Parathyroid adenoma (tissue), 2 donors: ENCODE data around the gene PTX4.

Source experiments
- H2AFZ ChIP-seq: fragments of 300-600 bp; sonication (generic); one replicate; pipeline ENCODE4 v1.7.0; 2017; ENCODE audit warnings: antibody characterized with exemption, mild to moderate bottlenecking
- H3K27ac ChIP-seq: fragments of 300-600 bp; sonication (generic); one replicate; pipeline ENCODE4 v1.7.0; 2017
- H3K27me3 ChIP-seq: fragments of 300-600 bp; sonication (generic); one replicate; pipeline ENCODE4 v1.7.0; 2017; ENCODE audit warnings: low read length; ENCODE audit not compliant: control insufficient read depth, insufficient read depth
- H3K36me3 ChIP-seq: fragments of 300-600 bp; sonication (generic); one replicate; pipeline ENCODE4 v1.7.0; 2017; ENCODE audit warnings: low read length; ENCODE audit not compliant: control insufficient read depth, insufficient read depth
- H3K4me1 ChIP-seq: fragments of 300-600 bp; sonication (generic); one replicate; pipeline ENCODE4 v1.7.0; 2017; ENCODE audit warnings: control low read depth
- H3K4me2 ChIP-seq: fragments of 300-600 bp; sonication (generic); one replicate; pipeline ENCODE4 v1.7.0; 2017; ENCODE audit warnings: low read length
- H3K4me3 ChIP-seq: fragments of 300-600 bp; sonication (generic); one replicate; pipeline ENCODE4 v1.7.0; 2017; ENCODE audit warnings: low read depth, low read length
- H3K79me2 ChIP-seq: fragments of 300-600 bp; sonication (generic); one replicate; pipeline ENCODE4 v1.7.0; 2017; ENCODE audit warnings: control low read depth
- H3K9ac ChIP-seq: fragments of 300-600 bp; sonication (generic); one replicate; pipeline ENCODE4 v1.7.0; 2017; ENCODE audit warnings: mild to moderate bottlenecking
- H3K9me3 ChIP-seq: fragments of 300-600 bp; sonication (generic); one replicate; pipeline ENCODE4 v1.7.0; 2017; ENCODE audit warnings: low read length; ENCODE audit not compliant: control insufficient read depth
- CTCF ChIP-seq: fragments of 300-600 bp; sonication (generic); IDR thresholded peaks from one replicate; pipeline ENCODE4 v1.7.0; 2017; ENCODE audit warnings: antibody characterized with exemption, mild to moderate bottlenecking
- donor health status: primary hyperparathyroidism.

PTX4 gene

GRCh38 chr16:1509307-1510221 lies 20.8 kb upstream of the PTX4 start:
- no peak for TF ChIP-seq CTCF
- H3K4me2 ChIP-seq, result no peak overlapping the region
- H3K36me3 ChIP-seq, result no peaks in the 10 kb centered on the region
- H2AFZ ChIP-seq, result no peak overlapping the region
- H3K4me1 ChIP-seq, result no peaks in the 10 kb centered on the region
- no peak overlapping the region for H3K4me3 ChIP-seq
- H3K9ac ChIP-seq, result no peak overlapping the region
- H3K9me3 ChIP-seq, result no peaks in the 10 kb centered on the region
- no peak overlapping the region for H3K27ac ChIP-seq
- no peaks in the 10 kb centered on the region for H3K79me2 ChIP-seq
- no peaks in the 10 kb centered on the region for H3K27me3 ChIP-seq

- TF ChIP-seq CTCF, result no peak
- Histone ChIP-seq H3K4me1 (no peaks in the 10 kb centered on the region), H3K27ac (no peak overlapping the region), H3K27me3 (no peaks in the 10 kb centered on the region), H3K36me3 (no peaks in the 10 kb centered on the region), H3K9ac (no peak overlapping the region), H3K4me3 (no peak overlapping the region), H3K79me2 (no peaks in the 10 kb centered on the region), H3K4me2 (no peak overlapping the region), H2AFZ (no peak overlapping the region), H3K9me3 (no peaks in the 10 kb centered on the region)
These were observed 19.9 kb upstream of the PTX4 start for GRCh38 chr16:1508494-1509187.

- Histone ChIP-seq H3K27me3 (no peaks in the 10 kb centered on the region), H3K4me2 (no peak overlapping the region), H3K27ac (no peak overlapping the region), H3K79me2 (no peaks in the 10 kb centered on the region), H3K4me1 (no peaks in the 10 kb centered on the region), H3K9ac (no peak overlapping the region), H3K36me3 (no peaks in the 10 kb centered on the region), H2AFZ (no peak overlapping the region), H3K9me3 (no peaks in the 10 kb centered on the region), H3K4me3 (no peak overlapping the region)
- no peak for TF ChIP-seq CTCF
These were observed 17.9 kb upstream of the PTX4 start for GRCh38 chr16:1506494-1507213.

- no peak overlapping the region for H3K4me2 ChIP-seq
- no peaks in the 10 kb centered on the region for H3K9me3 ChIP-seq
- no peaks in the 10 kb centered on the region for H3K27me3 ChIP-seq
- no peaks in the 10 kb centered on the region for H3K79me2 ChIP-seq
- TF ChIP-seq CTCF, result no peak
- H2AFZ ChIP-seq, result no peak overlapping the region
- H3K9ac ChIP-seq, result no peak overlapping the region
- H3K4me3 ChIP-seq, result no peak overlapping the region
- no peak overlapping the region for H3K27ac ChIP-seq
- H3K36me3 ChIP-seq, result no peaks in the 10 kb centered on the region
- no peaks in the 10 kb centered on the region for H3K4me1 ChIP-seq
These were observed 17.2 kb upstream of the PTX4 start for GRCh38 chr16:1505912-1506311.
